ENCODE measurements around the gene ATP11B. TPM values are rescaled to one million over a fixed set of nuclear protein-coding genes. Genes with fewer than 3 reads are reported as not detected.

The ATP11B gene
- total RNA-seq, 5 donors from 2014 or later (not counting 1 experiment from before 2014, with no cell fraction given) = 90.7 to 139 (median 98.1) TPM

DNA sequence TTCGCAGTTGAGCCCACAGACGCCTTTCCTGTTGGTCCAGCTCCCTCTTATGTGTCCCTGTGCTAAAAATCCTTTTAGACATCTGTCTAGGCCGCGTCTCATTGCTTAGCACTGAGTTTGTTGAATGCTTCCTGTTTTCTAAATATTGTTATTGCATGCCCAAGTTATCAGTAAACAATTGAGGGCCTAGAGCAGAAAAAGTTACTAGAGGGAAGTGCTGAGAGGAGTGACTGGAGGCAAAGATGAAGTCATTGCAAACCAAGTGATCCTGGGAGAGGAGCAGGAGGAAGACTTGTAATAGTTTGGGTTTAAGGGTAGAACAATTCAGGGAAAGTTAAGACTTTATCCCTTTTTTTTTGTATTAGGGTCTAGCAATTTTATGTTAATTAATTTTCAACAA lies 98.9 kb downstream of the ATP11B start:
- H3K36me3 Mint-ChIP-seq = peaks cover 41% of the 10 kb centered on the region
- ATAC-seq (replicated peaks in 1 of 4) (no peak), DNase-seq (no peak)
- peaks cover 0 to 58% of the 10 kb centered on the region in 2 donors for H3K36me3 ChIP-seq (ENCODE audit: control insufficient read depth in 2 of 2, extremely low read depth in 1 of 2, insufficient read depth in 1 of 2, low read length in 1 of 2)
- H3K27me3 Mint-ChIP-seq = no peaks in the 10 kb centered on the region
- no peak overlapping the region for H3K4me3 Mint-ChIP-seq
- H3K4me1 Mint-ChIP-seq = peaks cover 3 to 5% (median 5%) of the 10 kb centered on the region in 3 donors
- POLR2A ChIA-PET = no interaction called here
- 100% methylated on average over 2 of the region's 4 CpGs for WGBS (ENCODE audit: insufficient coverage)
- CTCF ChIA-PET = no interaction called here
- H3K27ac Mint-ChIP-seq = peak overlapping the region; percentile 7 to 27
- H3K27ac ChIP-seq (ENCODE audit: low read length) = no peak overlapping the region
- H3K9me3 Mint-ChIP-seq = no peaks in the 10 kb centered on the region
- no peaks in the 10 kb centered on the region for H3K9me3 ChIP-seq
- no peaks in the 10 kb centered on the region for H3K4me1 ChIP-seq (ENCODE audit: control insufficient read depth in 1 of 2, extremely low read depth in 1 of 2, insufficient read depth in 2 of 2, low read length in 2 of 2)
- no peaks in the 10 kb centered on the region for H3K27me3 ChIP-seq (replicated peaks in 1 of 2; ENCODE audit: control insufficient read depth in 2 of 2, extremely low read depth in 1 of 2, insufficient read depth in 2 of 2, low read length in 1 of 2)
- H3K4me3 ChIP-seq (ENCODE audit: control insufficient read depth in 1 of 2, extremely low read depth in 1 of 2, low read length in 1 of 2) = no peak overlapping the region

DNA sequence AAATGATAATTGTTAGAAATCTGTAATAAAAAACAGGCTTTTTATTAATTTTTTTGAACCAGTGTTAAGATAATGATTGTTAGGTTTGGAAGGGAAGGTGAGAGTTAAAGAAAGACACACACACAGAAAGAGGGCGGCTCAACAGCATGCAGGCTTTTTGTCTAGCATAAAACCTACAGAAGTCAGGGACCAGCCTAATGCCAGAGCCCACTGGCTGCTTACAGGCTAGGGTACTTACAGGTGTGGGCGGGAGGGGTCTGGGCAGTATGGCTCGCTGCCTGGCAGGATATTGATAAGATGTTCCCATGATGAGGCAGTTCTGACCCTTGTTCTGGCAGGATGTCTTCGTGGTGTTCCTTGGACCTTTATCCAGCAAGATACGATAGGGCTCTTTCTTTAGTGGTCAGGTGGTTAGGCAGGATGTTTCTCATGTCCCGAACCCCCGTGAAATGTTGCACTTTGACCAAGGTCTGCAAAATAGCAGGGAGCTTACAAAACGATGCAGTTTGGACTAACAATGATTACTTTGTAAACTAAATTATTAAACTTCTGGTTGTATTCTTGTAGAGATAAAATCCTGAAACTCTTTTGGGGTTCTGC lies 102.3 kb downstream of the ATP11B start:
- Mint-ChIP-seq H3K4me3 (no peak overlapping the region), H3K36me3 (peaks cover 41% of the 10 kb centered on the region), H3K27ac (peak overlapping the region in 1 of 2 donors; percentile 54), H3K4me1 (peaks cover 3 to 5% (median 5%) of the 10 kb centered on the region in 3 donors), H3K27me3 (no peaks in the 10 kb centered on the region), H3K9me3 (no peaks in the 10 kb centered on the region)
- Histone ChIP-seq H3K4me3 (ENCODE audit: control insufficient read depth in 1 of 2, extremely low read depth in 1 of 2, low read length in 1 of 2) (no peak overlapping the region), H3K27me3 (replicated peaks in 1 of 2; ENCODE audit: control insufficient read depth in 2 of 2, extremely low read depth in 1 of 2, insufficient read depth in 2 of 2, low read length in 1 of 2) (no peaks in the 10 kb centered on the region), H3K36me3 (ENCODE audit: control insufficient read depth in 2 of 2, extremely low read depth in 1 of 2, insufficient read depth in 1 of 2, low read length in 1 of 2) (peaks cover 0 to 50% of the 10 kb centered on the region in 2 donors), H3K4me1 (ENCODE audit: control insufficient read depth in 1 of 2, extremely low read depth in 1 of 2, insufficient read depth in 2 of 2, low read length in 2 of 2) (no peaks in the 10 kb centered on the region), H3K27ac (ENCODE audit: low read length) (no peak overlapping the region), H3K9me3 (no peaks in the 10 kb centered on the region)
- 98% methylated on average over 7 of the region's 8 CpGs for WGBS (ENCODE audit: insufficient coverage)
- no peak for DNase-seq
- CTCF ChIA-PET = no interaction called here
- POLR2A ChIA-PET = no interaction called here
- ATAC-seq (replicated peaks in 1 of 4) = no peak

DNA sequence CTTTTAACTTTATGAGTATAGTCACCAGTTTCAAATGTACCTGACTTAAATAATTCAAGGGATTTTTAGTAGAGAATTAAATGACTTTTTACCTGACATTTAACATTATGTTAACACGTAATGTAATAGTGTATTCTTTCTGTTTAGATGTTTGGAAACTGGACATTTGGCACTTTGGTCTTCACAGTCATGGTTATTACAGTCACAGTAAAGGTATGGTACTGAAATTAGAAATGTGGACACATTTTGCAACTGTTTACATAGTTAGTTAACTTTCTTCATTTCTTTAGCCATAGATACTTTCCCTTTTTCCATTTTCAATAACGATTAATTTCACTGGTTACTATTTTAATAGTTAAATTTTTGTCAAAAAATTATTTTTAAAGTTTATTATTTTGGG lies 103.2 kb downstream of the ATP11B start:
- H3K4me1 Mint-ChIP-seq = peaks cover 3 to 5% (median 5%) of the 10 kb centered on the region in 3 donors
- Histone ChIP-seq H3K27me3 (replicated peaks in 1 of 2; ENCODE audit: control insufficient read depth in 2 of 2, extremely low read depth in 1 of 2, insufficient read depth in 2 of 2, low read length in 1 of 2) (no peaks in the 10 kb centered on the region), H3K4me1 (ENCODE audit: control insufficient read depth in 1 of 2, extremely low read depth in 1 of 2, insufficient read depth in 2 of 2, low read length in 2 of 2) (no peaks in the 10 kb centered on the region), H3K4me3 (ENCODE audit: control insufficient read depth in 1 of 2, extremely low read depth in 1 of 2, low read length in 1 of 2) (no peak overlapping the region), H3K9me3 (no peaks in the 10 kb centered on the region), H3K27ac (ENCODE audit: low read length) (no peak overlapping the region), H3K36me3 (ENCODE audit: control insufficient read depth in 2 of 2, extremely low read depth in 1 of 2, insufficient read depth in 1 of 2, low read length in 1 of 2) (peaks cover 0 to 44% of the 10 kb centered on the region in 2 donors)
- H3K36me3 Mint-ChIP-seq = peaks cover 36% of the 10 kb centered on the region
- no CpG with 5 or more reads among the region's 2 CpGs for WGBS (ENCODE audit: insufficient coverage)
- ChIA-PET POLR2A (no interaction called here), CTCF (interaction anchor here in 1 of 2 donors (0.5 kb wide), 1 partner anchor 1172 kb away, joined by 4 read pairs; no protein-coding TSS in a partner anchor)
- no peaks in the 10 kb centered on the region for H3K9me3 Mint-ChIP-seq
- ATAC-seq (replicated peaks in 1 of 4) (no peak), DNase-seq (no peak)
- H3K27ac Mint-ChIP-seq = no peak overlapping the region
- no peak overlapping the region for H3K4me3 Mint-ChIP-seq
- H3K27me3 Mint-ChIP-seq = no peaks in the 10 kb centered on the region

- peaks cover 0 to 2% (median 1%) of the 10 kb centered on the region in 3 donors for H3K4me1 Mint-ChIP-seq
- H3K36me3 Mint-ChIP-seq = peaks cover 39% of the 10 kb centered on the region
- no peaks in the 10 kb centered on the region for H3K27me3 ChIP-seq (replicated peaks in 1 of 2; ENCODE audit: control insufficient read depth in 2 of 2, extremely low read depth in 1 of 2, insufficient read depth in 2 of 2, low read length in 1 of 2)
- ChIA-PET POLR2A (no interaction called here), CTCF (interaction anchor here in 1 of 2 donors (1.3 kb wide), 2 partner anchors 14 to 64 kb away, joined by 3 to 4 read pairs; no protein-coding TSS in a partner anchor)
- no peaks in the 10 kb centered on the region for H3K4me1 ChIP-seq (ENCODE audit: control insufficient read depth in 1 of 2, extremely low read depth in 1 of 2, insufficient read depth in 2 of 2, low read length in 2 of 2)
- H3K27ac ChIP-seq (ENCODE audit: low read length) = no peak overlapping the region
- H3K36me3 ChIP-seq (ENCODE audit: control insufficient read depth in 2 of 2, extremely low read depth in 1 of 2, insufficient read depth in 1 of 2, low read length in 1 of 2) = peaks cover 14 to 39% of the 10 kb centered on the region in 2 donors
- no peak overlapping the region for H3K4me3 ChIP-seq (ENCODE audit: control insufficient read depth in 1 of 2, extremely low read depth in 1 of 2, low read length in 1 of 2)
- no peak for ATAC-seq (replicated peaks in 1 of 4)
- H3K4me3 Mint-ChIP-seq = no peak overlapping the region
- no peaks in the 10 kb centered on the region for H3K9me3 ChIP-seq
- DNase-seq = no peak
- WGBS (ENCODE audit: insufficient coverage) = no CpG with 5 or more reads among the region's 5 CpGs
- peak overlapping the region; percentile 29 to 82 for H3K27ac Mint-ChIP-seq
- no peaks in the 10 kb centered on the region for H3K9me3 Mint-ChIP-seq
- H3K27me3 Mint-ChIP-seq = no peaks in the 10 kb centered on the region
Measured at GRCh38 chr3:182902236-182902635, 108.9 kb downstream of the ATP11B start.

DNA sequence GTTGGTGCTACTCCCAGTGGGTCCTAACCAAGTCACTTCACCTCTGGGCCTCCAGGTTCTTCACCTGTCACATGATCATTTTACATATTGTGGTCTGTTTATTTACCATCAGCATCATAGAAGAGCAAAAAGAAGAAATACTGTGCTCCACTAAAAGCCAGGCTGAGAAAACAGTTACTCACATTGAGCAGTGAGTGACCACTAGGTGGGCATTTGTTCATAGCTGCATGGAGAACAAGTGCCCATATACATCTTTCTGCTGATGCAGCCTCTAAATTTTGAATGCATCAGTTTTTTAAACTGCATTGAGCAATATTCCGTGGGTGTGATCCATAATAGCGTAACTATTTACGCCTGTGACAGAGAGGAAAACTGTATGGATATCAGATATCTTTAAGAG lies 110.9 kb downstream of the ATP11B start:
- peaks cover 34% of the 10 kb centered on the region for H3K36me3 Mint-ChIP-seq
- no peaks in the 10 kb centered on the region for H3K4me1 ChIP-seq (ENCODE audit: control insufficient read depth in 1 of 2, extremely low read depth in 1 of 2, insufficient read depth in 2 of 2, low read length in 2 of 2)
- WGBS (ENCODE audit: insufficient coverage) = no CpG with 5 or more reads among the region's 3 CpGs
- H3K9me3 Mint-ChIP-seq = no peaks in the 10 kb centered on the region
- no peak overlapping the region for H3K27ac ChIP-seq (ENCODE audit: low read length)
- no peaks in the 10 kb centered on the region for H3K27me3 ChIP-seq (replicated peaks in 1 of 2; ENCODE audit: control insufficient read depth in 2 of 2, extremely low read depth in 1 of 2, insufficient read depth in 2 of 2, low read length in 1 of 2)
- ATAC-seq (replicated peaks in 1 of 4) (no peak), DNase-seq (no peak)
- ChIA-PET POLR2A (no interaction called here), CTCF (no interaction called here)
- peaks cover 0 to 3% (median 2%) of the 10 kb centered on the region in 3 donors for H3K4me1 Mint-ChIP-seq
- H3K36me3 ChIP-seq (ENCODE audit: control insufficient read depth in 2 of 2, extremely low read depth in 1 of 2, insufficient read depth in 1 of 2, low read length in 1 of 2) = peaks cover 14 to 38% of the 10 kb centered on the region in 2 donors
- H3K9me3 ChIP-seq = no peaks in the 10 kb centered on the region
- H3K27me3 Mint-ChIP-seq = no peaks in the 10 kb centered on the region
- H3K27ac Mint-ChIP-seq = peak overlapping the region; percentile 4 to 55
- H3K4me3 Mint-ChIP-seq = no peak overlapping the region
- no peak overlapping the region for H3K4me3 ChIP-seq (ENCODE audit: control insufficient read depth in 1 of 2, extremely low read depth in 1 of 2, low read length in 1 of 2)

- Mint-ChIP-seq H3K27ac (peak overlapping the region; percentile 11 to 17), H3K4me3 (no peak overlapping the region), H3K27me3 (no peaks in the 10 kb centered on the region), H3K36me3 (peaks cover 26% of the 10 kb centered on the region), H3K9me3 (no peaks in the 10 kb centered on the region), H3K4me1 (peaks cover 6 to 13% (median 11%) of the 10 kb centered on the region in 3 donors)
- no peak overlapping the region for H3K27ac ChIP-seq (ENCODE audit: low read length)
- H3K4me3 ChIP-seq (ENCODE audit: control insufficient read depth in 1 of 2, extremely low read depth in 1 of 2, low read length in 1 of 2) = no peak overlapping the region
- POLR2A ChIA-PET = interaction anchor here in 1 of 2 donors (0.6 kb wide), 1 partner anchor 36 kb away, joined by 4 read pairs; no protein-coding TSS in a partner anchor
- no peaks in the 10 kb centered on the region for H3K27me3 ChIP-seq (replicated peaks in 1 of 2; ENCODE audit: control insufficient read depth in 2 of 2, extremely low read depth in 1 of 2, insufficient read depth in 2 of 2, low read length in 1 of 2)
- ATAC-seq (replicated peaks in 1 of 4) = no peak
- peaks cover 14 to 32% of the 10 kb centered on the region in 2 donors for H3K36me3 ChIP-seq (ENCODE audit: control insufficient read depth in 2 of 2, extremely low read depth in 1 of 2, insufficient read depth in 1 of 2, low read length in 1 of 2)
- H3K9me3 ChIP-seq = no peaks in the 10 kb centered on the region
- CTCF ChIA-PET = interaction anchor here (0.6 to 1.2 kb wide), 3 partner anchors 16 to 192 kb away, joined by 3 to 8 read pairs (median 3); no protein-coding TSS in a partner anchor
- WGBS (ENCODE audit: insufficient coverage) = 95% methylated on average over 4 of the region's 4 CpGs
- H3K4me1 ChIP-seq (ENCODE audit: control insufficient read depth in 1 of 2, extremely low read depth in 1 of 2, insufficient read depth in 2 of 2, low read length in 2 of 2) = peaks cover 0 to 5% of the 10 kb centered on the region in 2 experiments
- no peak for DNase-seq
Measured at GRCh38 chr3:182905623-182906022, 112.3 kb downstream of the ATP11B start.
